ENCODE data around the gene BICDL1. TPM values are rescaled to one million over a fixed set of nuclear protein-coding genes. Genes with fewer than 3 reads are reported as not detected.
A peak's percentile ranks its signal among the peaks of the same experiment; 100 is the strongest.

Gene BICDL1
- total RNA-seq, 4 donors from 2014 or later = 19.7 to 66.7 (median 44.1) TPM

DNA sequence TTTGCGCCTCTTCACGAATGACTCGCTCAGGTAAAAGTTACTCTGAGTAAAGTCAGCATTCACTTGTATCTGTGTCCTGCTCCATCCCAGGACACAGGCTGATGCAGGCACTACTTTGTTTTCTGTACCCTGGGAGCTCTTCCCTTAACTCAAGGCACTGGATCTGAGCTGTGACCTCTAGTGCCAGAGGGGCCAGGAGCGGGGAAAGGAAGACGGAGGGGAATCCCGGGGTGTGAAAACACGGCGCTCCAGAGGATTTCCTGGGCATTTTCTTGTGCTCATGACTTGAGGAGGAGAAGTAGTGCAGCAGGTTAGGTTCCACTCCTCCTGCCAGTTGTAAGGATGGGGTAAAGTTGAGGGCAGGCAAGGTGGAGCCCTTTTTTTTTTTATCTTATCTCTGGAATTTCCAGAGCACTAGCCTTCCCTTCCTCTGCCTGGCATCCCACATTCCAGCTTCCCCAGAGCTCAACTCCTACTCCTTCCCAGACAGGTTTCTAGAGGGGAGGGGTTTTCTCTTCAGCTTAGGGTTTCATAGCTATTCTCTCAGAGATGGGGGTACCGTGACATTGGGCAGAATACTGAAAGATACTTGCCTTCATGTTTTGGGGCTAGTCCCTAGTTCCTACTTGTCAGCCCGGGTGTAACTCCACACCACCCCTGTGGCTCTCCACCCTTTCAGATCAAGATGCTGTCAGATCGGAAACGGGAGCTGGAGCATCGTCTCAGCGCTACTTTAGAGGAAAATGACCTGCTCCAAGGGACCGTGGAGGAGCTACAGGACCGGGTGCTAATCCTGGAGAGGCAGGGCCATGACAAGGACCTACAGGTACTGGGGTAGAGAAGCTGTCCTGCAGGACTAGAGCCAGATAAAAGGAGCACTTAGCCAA, 75.3 kb downstream of the BICDL1 start:
- Histone ChIP-seq H3K4me1 (peaks cover 0 to 32% (median 8%) of the 10 kb centered on the region in 3 donors), H3K36me3 (peaks cover 0 to 19% (median 7%) of the 10 kb centered on the region in 3 donors), H3K9me3 (no peaks in the 10 kb centered on the region), H3K27me3 (no peaks in the 10 kb centered on the region), H3K4me3 (no peak overlapping the region), H3K27ac (no peak overlapping the region)
- intact Hi-C loops (cut with DNase I) = no loop called here
- WGBS, 2 donors = 53 to 71% methylated on average over 11 to 12 of the region's 16 CpGs
- DNase-seq = no peak
- no peak for TF ChIP-seq POLR2A (IDR thresholded peaks at IDR 0.05)
- TF ChIP-seq, protein P1, sequence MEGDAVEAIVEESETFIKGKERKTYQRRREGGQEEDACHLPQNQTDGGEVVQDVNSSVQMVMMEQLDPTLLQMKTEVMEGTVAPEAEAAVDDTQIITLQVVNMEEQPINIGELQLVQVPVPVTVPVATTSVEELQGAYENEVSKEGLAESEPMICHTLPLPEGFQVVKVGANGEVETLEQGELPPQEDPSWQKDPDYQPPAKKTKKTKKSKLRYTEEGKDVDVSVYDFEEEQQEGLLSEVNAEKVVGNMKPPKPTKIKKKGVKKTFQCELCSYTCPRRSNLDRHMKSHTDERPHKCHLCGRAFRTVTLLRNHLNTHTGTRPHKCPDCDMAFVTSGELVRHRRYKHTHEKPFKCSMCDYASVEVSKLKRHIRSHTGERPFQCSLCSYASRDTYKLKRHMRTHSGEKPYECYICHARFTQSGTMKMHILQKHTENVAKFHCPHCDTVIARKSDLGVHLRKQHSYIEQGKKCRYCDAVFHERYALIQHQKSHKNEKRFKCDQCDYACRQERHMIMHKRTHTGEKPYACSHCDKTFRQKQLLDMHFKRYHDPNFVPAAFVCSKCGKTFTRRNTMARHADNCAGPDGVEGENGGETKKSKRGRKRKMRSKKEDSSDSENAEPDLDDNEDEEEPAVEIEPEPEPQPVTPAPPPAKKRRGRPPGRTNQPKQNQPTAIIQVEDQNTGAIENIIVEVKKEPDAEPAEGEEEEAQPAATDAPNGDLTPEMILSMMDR (IDR thresholded peaks at IDR 0.05) = no peak

DNA sequence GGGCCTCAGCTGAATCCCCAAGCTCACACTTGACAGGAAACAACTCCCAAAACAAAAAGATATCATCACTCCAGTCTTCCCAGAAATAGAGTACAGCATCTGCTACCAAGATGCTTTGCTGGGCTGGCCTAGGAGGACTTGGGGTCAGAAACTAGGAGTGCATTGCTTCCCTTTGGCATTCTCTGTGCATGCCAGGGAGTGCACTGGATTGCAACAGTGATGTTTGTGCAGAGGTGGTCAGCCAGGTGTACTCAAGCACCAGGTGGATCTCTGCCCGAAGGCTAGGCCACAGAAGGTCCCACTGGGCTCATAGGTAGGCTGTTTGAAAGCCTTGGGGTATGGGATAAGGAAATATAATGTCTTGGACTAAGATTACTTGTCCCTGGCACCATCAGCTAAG, 76.4 kb downstream of the BICDL1 start:
- Histone ChIP-seq H3K9me3 (no peaks in the 10 kb centered on the region), H3K36me3 (peaks cover 0 to 19% (median 7%) of the 10 kb centered on the region in 3 donors), H3K4me1 (peaks cover 0 to 23% (median 4%) of the 10 kb centered on the region in 3 donors), H3K4me3 (no peak overlapping the region), H3K27me3 (no peaks in the 10 kb centered on the region), H3K27ac (no peak overlapping the region)
- 60 to 75% methylated on average over 1 of the region's 1 CpG for WGBS, 2 donors
- TF ChIP-seq, protein P1 (IDR thresholded peaks at IDR 0.05) = no peak
- TF ChIP-seq POLR2A (IDR thresholded peaks at IDR 0.05) = no peak
- DNase-seq = no peak
- intact Hi-C loops (cut with DNase I) = no loop called here

DNA sequence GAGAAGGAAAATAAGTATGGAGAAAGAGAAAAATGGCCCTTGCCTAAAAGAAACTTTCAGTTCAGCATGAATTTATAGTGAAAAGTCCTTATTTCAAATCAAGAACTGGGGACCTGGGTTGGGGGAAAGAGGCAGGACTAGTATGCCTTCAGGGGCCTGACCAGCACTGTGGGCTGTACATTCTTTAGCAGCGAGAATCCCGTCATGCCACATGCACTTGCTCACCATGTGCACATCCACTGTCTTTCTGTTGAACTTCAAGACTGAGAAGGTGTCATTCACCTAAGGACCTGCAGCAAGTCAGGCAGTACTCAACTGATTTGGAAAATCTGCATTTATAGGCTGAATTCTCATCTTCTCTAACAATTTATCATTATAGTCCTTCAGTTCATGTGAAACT, 77.3 kb downstream of the BICDL1 start:
- intact Hi-C loops (cut with DNase I) = no loop called here
- H3K27me3 ChIP-seq = no peaks in the 10 kb centered on the region
- 89 to 100% methylated on average over 2 of the region's 2 CpGs for WGBS, 2 donors
- peaks cover 0 to 18% (median 0%) of the 10 kb centered on the region in 3 donors for H3K4me1 ChIP-seq
- H3K9me3 ChIP-seq = no peaks in the 10 kb centered on the region
- no peak overlapping the region for H3K27ac ChIP-seq
- no peak overlapping the region for H3K4me3 ChIP-seq
- no peak for DNase-seq
- peaks cover 0 to 22% (median 7%) of the 10 kb centered on the region in 3 donors for H3K36me3 ChIP-seq
- no peak for TF ChIP-seq POLR2A (IDR thresholded peaks at IDR 0.05)
- TF ChIP-seq, protein P1 (IDR thresholded peaks at IDR 0.05) = no peak

- H3K4me1 ChIP-seq = peaks cover 0 to 18% (median 0%) of the 10 kb centered on the region in 3 donors
- no peak for DNase-seq
- intact Hi-C loops (cut with DNase I) = no loop called here
- 82 to 100% methylated on average over 3 of the region's 3 CpGs for WGBS, 2 donors
- no peak for TF ChIP-seq POLR2A (IDR thresholded peaks at IDR 0.05)
- TF ChIP-seq, protein P1 (IDR thresholded peaks at IDR 0.05) = no peak
- H3K27me3 ChIP-seq = no peaks in the 10 kb centered on the region
- H3K9me3 ChIP-seq = no peaks in the 10 kb centered on the region
- peaks cover 0 to 31% (median 7%) of the 10 kb centered on the region in 3 donors for H3K36me3 ChIP-seq
- H3K27ac ChIP-seq = peak overlapping the region in 1 of 4 donors; percentile 10
- no peak overlapping the region for H3K4me3 ChIP-seq
Observed at GRCh38 chr12:120067084-120067869, 78.2 kb downstream of the BICDL1 start.
